IMR-90 (cell line): ENCODE results near the gene KRTAP27-1. TPM values are rescaled to one million over a fixed set of nuclear protein-coding genes. Genes with fewer than 3 reads are reported as not detected.

Experiments
- ATAC-seq: fragments of 200-7000 bp; cut with Tn5 transposase; 2 replicates; pipeline ENCODE4 v1.9.1; 2020; ENCODE audit warnings: low read depth, mild to moderate bottlenecking, moderate library complexity
- BruUV-seq: library from RNA; stranded (reverse); fragments of 400-500 nt; replicated peaks from 2 replicates; lab custom pipeline; 2021; lab: Mats Ljungman, UMichigan
- CTCF ChIA-PET: fragments of 300-600 bp; formaldehyde crosslinking; extraction: SDS; loops from one replicate; lab custom pipeline; 2021; ENCODE audit warnings: antibody characterized with exemption; lab: Yijun Ruan, JAX
- POLR2A ChIA-PET: fragments of 300-600 bp; sonication (Branson Sonifier 250); formaldehyde crosslinking; loops from one replicate; lab custom pipeline; 2022; ENCODE audit warnings: antibody characterized with exemption; ENCODE audit not compliant: unreplicated experiment; lab: Charles Lee
- DNase-seq: peaks from one replicate; pipeline ENCODE4 v3.0.0; 2013
- H2AFZ ChIP-seq: replicated peaks from 2 replicates; pipeline ENCODE3; 2013; ENCODE audit warnings: low read length, mild to moderate bottlenecking; ENCODE audit not compliant: poor library complexity
- H2AK5ac ChIP-seq: 2 replicates; pipeline ENCODE4 v1.6.1; 2013; ENCODE audit warnings: low read depth, low read length, inconsistent platforms
- H2AK9ac ChIP-seq: replicated peaks from 2 replicates; pipeline ENCODE3; 2013; ENCODE audit warnings: mild to moderate bottlenecking, low read depth, low read length, moderate library complexity; ENCODE audit not compliant: poor library complexity
- H2BK120ac ChIP-seq: 2 replicates; pipeline ENCODE4 v1.6.1; 2013; ENCODE audit warnings: low read depth, low read length, inconsistent platforms
- H2BK15ac ChIP-seq: 3 replicates; pipeline ENCODE4 v1.6.1; 2013; ENCODE audit warnings: low read depth, low read length, inconsistent platforms
- H2BK20ac ChIP-seq: 2 replicates; pipeline ENCODE4 v1.6.1; 2013; ENCODE audit warnings: low read depth, mild to moderate bottlenecking, inconsistent platforms, low read length, moderate library complexity
- H2BK5ac ChIP-seq: 2 replicates; pipeline ENCODE4 v1.6.1; 2013; ENCODE audit warnings: mild to moderate bottlenecking, low read depth, low read length, inconsistent platforms; ENCODE audit not compliant: poor library complexity, severe bottlenecking
- H3K14ac ChIP-seq: replicated peaks from 2 replicates; pipeline ENCODE4 v1.6.1; 2013; ENCODE audit warnings: low read depth, low read length, inconsistent platforms
- H3K18ac ChIP-seq: 2 replicates; pipeline ENCODE4 v1.6.1; 2013; ENCODE audit warnings: low read depth, low read length, control low read depth
- H3K23ac ChIP-seq: 2 replicates; pipeline ENCODE4 v1.6.1; 2013; ENCODE audit warnings: low read depth, low read length, inconsistent platforms
- H3K27ac ChIP-seq: 2 replicates; pipeline ENCODE4 v1.5.1; 2013; ENCODE audit warnings: mild to moderate bottlenecking, control low read depth, low read length; ENCODE audit not compliant: insufficient read depth
- H3K27me3 ChIP-seq: 2 replicates; pipeline ENCODE4 v1.6.1; 2013; ENCODE audit warnings: low read length; ENCODE audit not compliant: control insufficient read depth, insufficient read depth
- H3K36me3 ChIP-seq: 2 replicates; pipeline ENCODE4 v1.6.1; 2013; ENCODE audit warnings: low read length, mixed read lengths; ENCODE audit not compliant: control insufficient read depth, insufficient read depth
- H3K4ac ChIP-seq: 2 replicates; pipeline ENCODE4 v1.6.1; 2013; ENCODE audit warnings: low read depth, low read length, inconsistent platforms
- H3K4me1 ChIP-seq: 2 replicates; pipeline ENCODE4 v1.6.1; 2013; ENCODE audit warnings: low read length, mixed read lengths; ENCODE audit not compliant: control insufficient read depth, insufficient read depth
- H3K4me2 ChIP-seq: 2 replicates; pipeline ENCODE4 v1.6.1; 2013; ENCODE audit warnings: low read depth, mild to moderate bottlenecking, control low read depth, low read length, moderate library complexity
- H3K4me3 ChIP-seq: 2 replicates; pipeline ENCODE4 v1.5.1; 2013; ENCODE audit warnings: low read depth, mild to moderate bottlenecking, control low read depth, low read length, moderate library complexity; ENCODE audit not compliant: insufficient read depth
- H3K56ac ChIP-seq: 2 replicates; pipeline ENCODE4 v1.6.1; 2013; ENCODE audit warnings: low read length, inconsistent platforms; ENCODE audit not compliant: insufficient read depth; ENCODE audit errors: extremely low read depth
- H3K79me1 ChIP-seq, 2 experiments: 2 replicates each; pipeline ENCODE4 v1.6.1; 2013; ENCODE audit warnings: low read length in 2 of 2, inconsistent platforms in 1 of 2, low read depth in 1 of 2
- H3K9ac ChIP-seq: 2 replicates; pipeline ENCODE4 v1.6.1; 2013; ENCODE audit warnings: low read depth, low read length, control low read depth
- H3K9me1 ChIP-seq: 2 replicates; pipeline ENCODE4 v1.6.1; 2013; ENCODE audit warnings: low read length, inconsistent platforms; ENCODE audit not compliant: insufficient read depth
- H3K9me3 ChIP-seq: 2 replicates; pipeline ENCODE4 v1.6.1; 2013; ENCODE audit warnings: low read length; ENCODE audit not compliant: control insufficient read depth, insufficient read depth
- H4K20me1 ChIP-seq: 2 replicates; pipeline ENCODE4 v1.6.1; 2013; ENCODE audit warnings: low read length, inconsistent platforms; ENCODE audit not compliant: insufficient read depth
- H4K5ac ChIP-seq: 2 replicates; pipeline ENCODE4 v1.6.1; 2013; ENCODE audit warnings: mild to moderate bottlenecking, low read depth, low read length, control low read depth
- H4K8ac ChIP-seq, 2 experiments: 2 replicates each; pipeline ENCODE4 v1.6.1; 2013; ENCODE audit warnings: low read depth in 2 of 2, low read length in 2 of 2, control low read depth in 1 of 2, inconsistent platforms in 1 of 2
- H4K91ac ChIP-seq: 2 replicates; pipeline ENCODE4 v1.6.1; 2013; ENCODE audit warnings: low read depth, low read length, inconsistent platforms; ENCODE audit not compliant: insufficient read depth
- BHLHE40 ChIP-seq: fragments of 150-350 bp; IDR thresholded peaks from 2 replicates; pipeline ENCODE4 v1.6.1; 2016; ENCODE audit warnings: mild to moderate bottlenecking, low read depth, low read length
- CEBPB ChIP-seq: IDR thresholded peaks from 2 replicates; pipeline ENCODE4 v1.6.1; 2012; ENCODE audit warnings: low read depth, low read length, improper control_type of control experiment
- CHD1 ChIP-seq: IDR thresholded peaks from 2 replicates; pipeline ENCODE4 v1.6.1; 2012; ENCODE audit warnings: low read depth, low read length, improper control_type of control experiment
- ELK1 ChIP-seq: fragments of 150-350 bp; IDR thresholded peaks from 2 replicates; pipeline ENCODE4 v1.6.1; 2016; ENCODE audit warnings: low read depth, mild to moderate bottlenecking, low read length, moderate library complexity, borderline replicate concordance
- FOS ChIP-seq: fragments of 150-350 bp; IDR thresholded peaks from 2 replicates; pipeline ENCODE4 v1.6.1; 2016; ENCODE audit warnings: low read depth, low read length
- MAFK ChIP-seq: IDR thresholded peaks from 2 replicates; pipeline ENCODE4 v1.6.1; 2012; ENCODE audit warnings: low read depth, low read length, improper control_type of control experiment
- MAZ ChIP-seq: IDR thresholded peaks from 2 replicates; pipeline ENCODE4 v1.6.1; 2012; ENCODE audit warnings: low read depth, mild to moderate bottlenecking, low read length, improper control_type of control experiment, moderate library complexity, borderline replicate concordance
- MXI1 ChIP-seq: IDR thresholded peaks from 2 replicates; pipeline ENCODE4 v1.6.1; 2012; ENCODE audit warnings: low read depth, mild to moderate bottlenecking, low read length, moderate library complexity, borderline replicate concordance
- NFE2L2 ChIP-seq: fragments of 150-350 bp; IDR thresholded peaks from 2 replicates; pipeline ENCODE4 v1.6.1; 2016; ENCODE audit warnings: low read depth, mild to moderate bottlenecking, low read length
- POLR2A ChIP-seq: IDR thresholded peaks from 2 replicates; pipeline ENCODE4 v1.6.1; 2012; ENCODE audit warnings: mild to moderate bottlenecking, low read depth, low read length
- RAD21 ChIP-seq: IDR thresholded peaks from 2 replicates; pipeline ENCODE4 v1.6.1; 2012; ENCODE audit warnings: low read length, improper control_type of control experiment
- RCOR1 ChIP-seq: IDR thresholded peaks from 2 replicates; pipeline ENCODE4 v1.6.1; 2012; ENCODE audit warnings: mild to moderate bottlenecking, low read length, improper control_type of control experiment; ENCODE audit not compliant: insufficient replicate concordance
- RFX5 ChIP-seq: IDR thresholded peaks from 2 replicates; pipeline ENCODE4 v1.8.0; 2012; ENCODE audit warnings: low read depth, mild to moderate bottlenecking, low read length, moderate library complexity
- SMC3 ChIP-seq: fragments of 150-350 bp; IDR thresholded peaks from 2 replicates; pipeline ENCODE4 v1.6.1; 2016; ENCODE audit warnings: low read depth, mild to moderate bottlenecking, antibody characterized with exemption, low read length, moderate library complexity
- WGBS, 2 experiments: methylation state at CpG; one replicate each; pipeline versions ENCODE4 v1.1.5 to v1.1.7; 2013; ENCODE audit warnings: missing lambda C conversion rate in 2 of 2; ENCODE audit not compliant: insufficient read length in 1 of 2; ENCODE audit errors: extremely low coverage in 2 of 2; 5-methylcytosine and 5-hydroxymethylcytosine counted together
- dilution Hi-C: fragments of 300-500 bp; cut with HindIII; formaldehyde crosslinking; loops from one replicate; pipeline ENCODE4 v1.14.3; 2018; ENCODE audit warnings: low sequenced_read_pairs; ENCODE audit not compliant: unreplicated experiment
- in situ Hi-C: fragments of 300-500 bp; cut with MboI; formaldehyde crosslinking; loops from 3 replicates; pipeline ENCODE4 v1.14.3; 2019; ENCODE audit warnings: low sequenced_read_pairs, inconsistent platforms, mixed read lengths
- intact Hi-C: fragments of 100-400 bp; cut with micrococcal nuclease; formaldehyde crosslinking; loops from 2 replicates; pipeline ENCODE4 v1.10.0; 2022
- polyA plus RNA-seq, 3 experiments: library from polyadenylated mRNA; depleted of rRNA; stranded (reverse); fragments of >200 nt; gene quantifications; 2 replicates each; pipeline ENCODE4 v1.2.3, GENCODE V29; 2012; ENCODE audit warnings: low replicate concordance in 1 of 3
- total RNA-seq: library from RNA; depleted of rRNA; stranded (reverse); fragments of >200 nt; gene quantifications from 2 replicates; pipeline ENCODE4 v1.2.3, GENCODE V29; 2012
- TF ChIP-seq, protein P1 (sequence below): conservative IDR thresholded peaks from 2 replicates; pipeline ENCODE4 v1.5.1; 2012; ENCODE audit warnings: mild to moderate bottlenecking, low read depth, low read length, improper control_type of control experiment
- TF ChIP-seq, protein P2 (sequence below): fragments of 150-350 bp; IDR thresholded peaks from 2 replicates; pipeline ENCODE4 v1.6.1; 2017; ENCODE audit warnings: mild to moderate bottlenecking, antibody characterized with exemption, low read length, low read depth

Gene KRTAP27-1
- total and polyA plus RNA-seq, 2 of the 4 experiments (the other 2 are of a cell fraction) = not detected

GRCh38 chr21:30289215-30289614 is 48.3 kb downstream of the KRTAP27-1 start, which contains the start of gene KRTAP25-1:
TSS of gene KRTAP25-1 (minus strand) at chr21:30289514. CDS start at chr21:30289490, 24 bp downstream.
- no peak within 1 kb of the TSS for H3K14ac ChIP-seq
- no peak within 1 kb of the TSS for H3K56ac ChIP-seq
- H4K5ac ChIP-seq = no peak within 1 kb of the TSS
- H2BK15ac ChIP-seq = no peak within 1 kb of the TSS
- no peaks in the 10 kb centered on the region for H3K4me1 ChIP-seq
- in situ Hi-C loops (no loop called here), intact Hi-C loops (no loop called here), dilution Hi-C loops (no loop called here)
- ChIA-PET POLR2A (no interaction called here), CTCF (interaction anchor here (1.1 kb wide), 1 partner anchor 9 kb away, joined by 3 read pairs; no protein-coding TSS in a partner anchor)
- no peaks in the 10 kb centered on the region for H3K27me3 ChIP-seq
- no peak within 1 kb of the TSS for H2BK5ac ChIP-seq
- H3K18ac ChIP-seq = no peak within 1 kb of the TSS
- no peak for TF ChIP-seq MAZ
- TF ChIP-seq MXI1 = no peak
- no peak for TF ChIP-seq CEBPB
- TF ChIP-seq SMC3 = no peak
- TF ChIP-seq, protein P1, sequence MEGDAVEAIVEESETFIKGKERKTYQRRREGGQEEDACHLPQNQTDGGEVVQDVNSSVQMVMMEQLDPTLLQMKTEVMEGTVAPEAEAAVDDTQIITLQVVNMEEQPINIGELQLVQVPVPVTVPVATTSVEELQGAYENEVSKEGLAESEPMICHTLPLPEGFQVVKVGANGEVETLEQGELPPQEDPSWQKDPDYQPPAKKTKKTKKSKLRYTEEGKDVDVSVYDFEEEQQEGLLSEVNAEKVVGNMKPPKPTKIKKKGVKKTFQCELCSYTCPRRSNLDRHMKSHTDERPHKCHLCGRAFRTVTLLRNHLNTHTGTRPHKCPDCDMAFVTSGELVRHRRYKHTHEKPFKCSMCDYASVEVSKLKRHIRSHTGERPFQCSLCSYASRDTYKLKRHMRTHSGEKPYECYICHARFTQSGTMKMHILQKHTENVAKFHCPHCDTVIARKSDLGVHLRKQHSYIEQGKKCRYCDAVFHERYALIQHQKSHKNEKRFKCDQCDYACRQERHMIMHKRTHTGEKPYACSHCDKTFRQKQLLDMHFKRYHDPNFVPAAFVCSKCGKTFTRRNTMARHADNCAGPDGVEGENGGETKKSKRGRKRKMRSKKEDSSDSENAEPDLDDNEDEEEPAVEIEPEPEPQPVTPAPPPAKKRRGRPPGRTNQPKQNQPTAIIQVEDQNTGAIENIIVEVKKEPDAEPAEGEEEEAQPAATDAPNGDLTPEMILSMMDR = no peak
- no peak for TF ChIP-seq BHLHE40
- no peak for TF ChIP-seq RCOR1
- TF ChIP-seq FOS = no peak
- no peak for TF ChIP-seq MAFK
- no peak for TF ChIP-seq RFX5
- no peak for TF ChIP-seq NFE2L2
- TF ChIP-seq ELK1 = no peak
- TF ChIP-seq, protein P2, sequence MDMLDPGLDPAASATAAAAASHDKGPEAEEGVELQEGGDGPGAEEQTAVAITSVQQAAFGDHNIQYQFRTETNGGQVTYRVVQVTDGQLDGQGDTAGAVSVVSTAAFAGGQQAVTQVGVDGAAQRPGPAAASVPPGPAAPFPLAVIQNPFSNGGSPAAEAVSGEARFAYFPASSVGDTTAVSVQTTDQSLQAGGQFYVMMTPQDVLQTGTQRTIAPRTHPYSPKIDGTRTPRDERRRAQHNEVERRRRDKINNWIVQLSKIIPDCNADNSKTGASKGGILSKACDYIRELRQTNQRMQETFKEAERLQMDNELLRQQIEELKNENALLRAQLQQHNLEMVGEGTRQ = no peak
- TF ChIP-seq CHD1 = no peak
- no peak for TF ChIP-seq POLR2A
- TF ChIP-seq RAD21 = no peak
- WGBS, 2 experiments = no CpG with 5 or more reads among the region's 2 CpGs
- H2AFZ ChIP-seq = no peak within 1 kb of the TSS
- H2BK20ac ChIP-seq = no peak within 1 kb of the TSS
- H3K9me1 ChIP-seq = no peaks in the 10 kb centered on the region
- no peaks in the 10 kb centered on the region for H3K36me3 ChIP-seq
- no peak within 1 kb of the TSS for H3K9ac ChIP-seq
- H2BK120ac ChIP-seq = no peak within 1 kb of the TSS
- H3K9me3 ChIP-seq = peaks cover 2% of the 10 kb centered on the region; the same call in 1 of the 2 replicates
- no peaks in the 10 kb centered on the region for H4K20me1 ChIP-seq
- no peak within 1 kb of the TSS for H3K23ac ChIP-seq
- no peak within 1 kb of the TSS for H2AK5ac ChIP-seq
- no peak within 1 kb of the TSS for H3K27ac ChIP-seq
- BruUV-seq = no TSS peak
- H3K4ac ChIP-seq = no peak within 1 kb of the TSS
- H2AK9ac ChIP-seq = no peak within 1 kb of the TSS
- no peak within 1 kb of the TSS for H3K4me2 ChIP-seq
- ATAC-seq = no peak
- no peak within 1 kb of the TSS for H3K4me3 ChIP-seq
- H3K79me1 ChIP-seq = no peaks in the 10 kb centered on the region
- no peak for DNase-seq
- no peak within 1 kb of the TSS for H4K91ac ChIP-seq
- no peak within 1 kb of the TSS for H4K8ac ChIP-seq
